ENCODE data around the gene KCNJ5.

DNA sequence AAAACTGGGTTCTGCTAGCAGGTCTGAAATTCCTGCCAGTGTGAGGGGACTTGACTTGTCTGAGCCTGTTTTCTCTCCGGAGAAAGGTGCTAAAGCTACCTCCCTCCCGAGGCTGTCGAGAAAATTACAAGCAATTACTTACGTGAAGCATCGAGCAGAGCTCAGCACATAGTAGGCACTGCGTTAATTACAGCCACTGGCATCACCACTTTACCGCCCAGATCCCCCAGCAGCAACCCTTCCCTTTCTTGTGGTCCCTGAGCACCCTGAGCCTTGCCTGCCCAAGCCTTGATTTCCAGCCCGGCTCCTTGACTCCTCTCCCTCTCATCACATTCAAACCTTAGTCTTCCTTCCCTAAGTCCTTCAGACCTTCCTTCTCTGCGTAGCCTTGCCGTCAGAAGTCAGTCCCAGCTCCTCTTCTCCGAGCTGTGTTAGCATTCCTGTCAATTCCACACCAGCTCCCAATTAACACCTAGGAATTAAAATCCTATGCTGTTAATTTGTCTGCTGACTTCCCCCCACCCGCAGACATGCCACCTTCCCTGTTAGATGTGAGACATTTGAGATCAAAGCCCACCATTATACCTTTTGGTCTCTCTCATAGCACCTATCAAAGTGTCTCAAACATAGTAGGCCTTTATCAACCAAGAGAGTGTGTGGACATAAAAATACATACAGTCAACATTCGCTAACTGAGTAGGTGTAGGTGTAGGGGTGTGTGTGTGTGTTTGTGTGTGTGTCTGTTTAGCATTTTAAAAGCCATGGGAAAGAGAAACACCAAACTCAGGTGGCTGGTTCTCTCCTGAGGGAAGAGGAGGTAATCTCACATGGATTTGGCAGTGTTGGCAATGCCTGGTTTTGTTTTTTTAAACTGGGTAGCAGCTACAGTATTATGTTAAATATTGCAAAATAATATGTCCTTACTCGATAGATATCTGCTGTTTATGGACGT is 2.8 kb upstream of the KCNJ5 start:
- no peak for TF ChIP-seq EZH2phosphoT487 (IDR thresholded peaks at IDR 0.05; ENCODE audit: borderline replicate concordance, low read length)
- TF ChIP-seq, protein P1, sequence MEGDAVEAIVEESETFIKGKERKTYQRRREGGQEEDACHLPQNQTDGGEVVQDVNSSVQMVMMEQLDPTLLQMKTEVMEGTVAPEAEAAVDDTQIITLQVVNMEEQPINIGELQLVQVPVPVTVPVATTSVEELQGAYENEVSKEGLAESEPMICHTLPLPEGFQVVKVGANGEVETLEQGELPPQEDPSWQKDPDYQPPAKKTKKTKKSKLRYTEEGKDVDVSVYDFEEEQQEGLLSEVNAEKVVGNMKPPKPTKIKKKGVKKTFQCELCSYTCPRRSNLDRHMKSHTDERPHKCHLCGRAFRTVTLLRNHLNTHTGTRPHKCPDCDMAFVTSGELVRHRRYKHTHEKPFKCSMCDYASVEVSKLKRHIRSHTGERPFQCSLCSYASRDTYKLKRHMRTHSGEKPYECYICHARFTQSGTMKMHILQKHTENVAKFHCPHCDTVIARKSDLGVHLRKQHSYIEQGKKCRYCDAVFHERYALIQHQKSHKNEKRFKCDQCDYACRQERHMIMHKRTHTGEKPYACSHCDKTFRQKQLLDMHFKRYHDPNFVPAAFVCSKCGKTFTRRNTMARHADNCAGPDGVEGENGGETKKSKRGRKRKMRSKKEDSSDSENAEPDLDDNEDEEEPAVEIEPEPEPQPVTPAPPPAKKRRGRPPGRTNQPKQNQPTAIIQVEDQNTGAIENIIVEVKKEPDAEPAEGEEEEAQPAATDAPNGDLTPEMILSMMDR (IDR thresholded peaks at IDR 0.05; ENCODE audit: low read depth, low read length, poor library complexity, severe bottlenecking), result no peak

Data from DOHH2 (cell line).